Erythroblast (primary cell): Measurements from ENCODE around the gene CD300LD.

Experiments
- GATA1 ChIP-seq: IDR thresholded peaks from 2 replicates; pipeline ENCODE4 v1.6.1; 2011; ENCODE audit warnings: low read depth, mild to moderate bottlenecking, control low read depth, low read length, moderate library complexity
- POLR2A ChIP-seq: IDR thresholded peaks from 2 replicates; pipeline ENCODE4 v1.6.1; 2011; ENCODE audit warnings: mild to moderate bottlenecking, low read length

DNA sequence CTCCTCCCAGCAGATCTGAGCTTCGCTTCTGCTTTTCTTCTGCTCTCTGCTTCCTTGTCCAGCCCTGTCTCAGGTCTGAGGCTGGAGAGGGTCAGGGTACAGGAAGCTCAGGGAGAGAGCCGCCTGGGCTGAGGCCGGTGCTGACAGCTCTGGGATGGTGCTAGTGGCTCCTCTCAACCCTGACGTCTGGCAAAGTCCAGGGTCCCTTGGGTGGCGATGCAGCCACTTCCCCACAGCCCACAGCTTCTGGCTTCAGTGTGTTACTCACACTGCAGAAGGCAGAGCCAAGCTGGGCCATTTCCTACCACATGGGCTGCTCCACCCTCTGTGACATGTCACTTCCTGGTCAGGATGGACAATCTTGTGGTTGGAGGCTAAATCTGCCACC is 46.2 kb downstream of the CD300LD start, which contains the start of gene CD300C:
- no peak for TF ChIP-seq POLR2A
- TF ChIP-seq GATA1: no peak
